GM04504 (cell line): ENCODE measurements around the gene AP3B1.
"Not testable (repeated sequence)": the region's sequence is repeated elsewhere in the genome, so short reads cannot be mapped to it uniquely, and the experiment has no call there.

ENCODE experiments used
- DNase-seq: peaks from one replicate; pipeline ENCODE4 v3.0.0-alpha.2; 2012; ENCODE audit warnings: low read depth

AP3B1 gene

DNA sequence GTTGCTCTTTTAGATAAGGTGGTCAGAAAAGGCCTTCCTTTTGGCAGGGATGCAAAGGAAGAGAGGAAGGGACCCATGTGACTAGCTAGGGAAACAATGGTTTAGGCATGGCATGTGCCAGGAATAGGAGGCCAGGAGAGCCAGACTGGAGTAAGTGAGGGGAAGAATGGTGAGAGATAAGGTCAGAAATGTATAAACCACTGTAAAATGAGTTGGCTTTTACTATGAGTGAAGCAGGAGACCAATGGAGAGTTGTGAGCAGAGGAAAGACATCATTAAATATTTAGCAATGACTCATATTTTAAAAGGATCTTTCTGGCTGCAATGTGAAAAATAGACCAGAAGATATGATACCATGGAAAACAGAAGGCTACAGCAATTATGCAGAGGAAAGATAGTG, 50.9 kb downstream of the AP3B1 start:
- DNase-seq, result peak; percentile 40

- no peak for DNase-seq
Measured at GRCh38 chr5:78243091-78243490, 51.4 kb downstream of the AP3B1 start.

- peak; percentile 35 for DNase-seq
Measured at GRCh38 chr5:78242001-78242400, 52.5 kb downstream of the AP3B1 start.

DNA sequence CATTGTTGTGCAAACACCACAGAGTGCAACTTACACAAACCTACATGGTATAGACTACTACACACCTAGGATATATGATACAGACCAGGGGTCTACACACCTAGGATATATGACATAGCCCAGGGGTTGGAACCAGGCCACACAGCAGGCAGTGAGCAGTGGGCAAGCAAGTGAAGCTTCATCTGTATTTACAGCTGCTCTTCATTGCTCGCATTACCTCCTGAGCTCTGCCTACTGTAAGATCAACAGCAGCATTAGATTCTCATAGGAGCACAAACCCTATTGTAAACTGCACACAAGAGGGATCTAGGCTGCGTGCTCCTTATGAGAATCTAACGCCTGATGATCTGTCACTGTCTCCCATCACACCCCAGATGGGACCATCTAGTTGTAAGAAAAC, 56.6 kb downstream of the AP3B1 start:
- no peak for DNase-seq

- DNase-seq, result no peak
Measured at GRCh38 chr5:78236046-78236445, 58.5 kb downstream of the AP3B1 start.

GRCh38 chr5:78235289-78235688, 59.2 kb downstream of the AP3B1 start:
- DNase-seq, result no peak

GRCh38 chr5:78234804-78235203, 59.7 kb downstream of the AP3B1 start:
- no peak for DNase-seq

- no peak for DNase-seq
Measured at GRCh38 chr5:78232163-78232562, 62.3 kb downstream of the AP3B1 start.

DNA sequence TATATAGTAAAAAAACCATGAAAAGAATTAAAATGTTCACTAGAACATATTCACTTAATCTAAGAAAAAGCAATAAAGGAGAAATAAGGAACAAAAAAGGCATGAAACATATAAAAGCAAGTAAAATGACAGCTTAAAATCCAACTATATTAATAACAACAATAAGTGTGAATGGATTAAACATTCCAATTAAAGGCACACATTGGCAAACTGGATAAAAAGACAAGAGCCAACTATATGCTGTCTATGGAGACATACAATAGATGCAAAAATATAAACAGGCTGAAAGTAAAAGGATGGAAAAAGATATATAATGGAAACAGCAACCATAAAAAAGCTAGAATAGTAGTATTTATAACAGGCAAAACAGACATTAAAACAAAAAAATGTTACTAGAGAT, 70.1 kb downstream of the AP3B1 start:
- DNase-seq, result no peak

- DNase-seq, result peak; percentile 22
Measured at GRCh38 chr5:78221964-78222451, 72.5 kb downstream of the AP3B1 start.

- no peak for DNase-seq
Measured at GRCh38 chr5:78221467-78221866, 73.0 kb downstream of the AP3B1 start.

DNA sequence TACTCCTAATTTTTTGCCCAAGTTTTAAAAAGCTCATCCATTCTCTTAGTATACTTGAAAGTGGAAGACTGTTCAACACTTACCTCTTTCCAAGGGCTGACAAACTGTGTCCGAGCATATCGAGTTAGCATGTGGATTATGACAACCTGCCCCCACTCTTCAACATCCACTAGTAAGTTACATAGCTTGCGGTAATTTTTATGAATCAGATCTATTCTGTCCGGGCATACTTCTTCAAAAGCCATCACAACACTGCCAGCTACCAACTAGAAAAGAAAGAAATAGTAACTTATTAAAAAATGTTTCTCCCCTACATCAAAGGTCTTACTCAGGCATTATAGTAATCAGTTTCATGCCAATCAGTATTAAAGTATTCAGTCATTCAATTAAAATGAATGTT, 78.5 kb downstream of the AP3B1 start:
- no peak for DNase-seq

GRCh38 chr5:78215565-78215964, 78.9 kb downstream of the AP3B1 start:
- DNase-seq, result no peak

DNA sequence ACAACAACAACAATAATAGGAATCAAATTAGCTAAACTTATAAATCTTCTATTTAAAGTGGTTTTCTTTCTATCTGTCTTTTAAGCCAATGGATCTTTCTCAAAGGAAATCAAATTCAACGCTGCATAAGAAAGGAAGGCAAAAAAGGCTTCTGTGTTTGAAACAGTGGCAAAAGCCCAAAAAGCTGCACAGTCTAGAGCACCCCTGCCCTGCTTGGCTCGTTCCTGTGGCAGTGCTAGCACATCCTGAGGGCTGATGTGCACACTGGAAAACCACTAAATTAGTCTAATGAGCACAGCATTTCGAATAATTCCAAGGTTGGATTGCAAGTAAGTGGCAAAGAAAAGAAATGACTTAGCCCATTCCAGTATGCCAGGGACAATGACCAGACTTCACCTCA, 80.7 kb downstream of the AP3B1 start:
- no peak for DNase-seq

GRCh38 chr5:78211052-78211451, 83.4 kb downstream of the AP3B1 start:
- DNase-seq, result no peak

DNA sequence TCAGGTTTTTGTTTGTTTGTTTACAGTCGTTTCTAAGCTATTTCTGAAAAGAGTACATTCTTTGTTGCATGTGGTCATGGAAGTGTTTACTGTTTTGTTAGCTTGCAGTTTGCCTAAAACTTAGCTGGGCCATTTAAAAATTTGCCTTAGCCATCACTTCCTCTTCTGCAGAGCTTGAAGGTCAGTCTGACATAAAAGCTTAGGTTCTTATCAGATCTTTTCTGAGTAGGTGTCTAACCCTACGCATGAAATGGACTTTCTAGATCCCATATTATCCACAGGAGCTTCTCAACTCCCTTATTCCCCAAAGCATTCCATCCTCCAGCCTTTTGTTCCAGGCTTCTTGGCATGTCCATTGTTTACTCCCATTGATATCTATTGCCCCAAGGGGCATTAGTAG, 90.3 kb downstream of the AP3B1 start:
- no peak for DNase-seq

- DNase-seq, result no peak
Measured at GRCh38 chr5:78203815-78204214, 90.7 kb downstream of the AP3B1 start.

DNA sequence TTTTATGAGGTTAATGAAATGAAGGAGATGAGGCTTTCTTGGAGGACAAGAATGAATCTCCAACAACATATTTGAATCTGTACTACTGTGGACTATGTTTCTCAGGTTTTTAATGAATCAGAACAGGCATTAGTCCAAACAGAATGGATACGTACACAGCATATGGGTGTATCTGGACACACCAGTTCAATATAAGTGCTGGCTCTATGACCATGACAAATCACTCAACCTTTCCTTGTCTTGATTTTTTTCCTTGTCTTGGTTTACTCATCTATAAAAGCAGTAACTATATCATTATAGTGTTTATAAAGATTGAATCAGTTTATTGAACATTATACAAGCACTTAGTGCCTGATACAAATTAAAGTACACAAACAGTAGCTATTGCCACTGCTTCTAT, 104.1 kb downstream of the AP3B1 start:
- DNase-seq, result no peak

DNA sequence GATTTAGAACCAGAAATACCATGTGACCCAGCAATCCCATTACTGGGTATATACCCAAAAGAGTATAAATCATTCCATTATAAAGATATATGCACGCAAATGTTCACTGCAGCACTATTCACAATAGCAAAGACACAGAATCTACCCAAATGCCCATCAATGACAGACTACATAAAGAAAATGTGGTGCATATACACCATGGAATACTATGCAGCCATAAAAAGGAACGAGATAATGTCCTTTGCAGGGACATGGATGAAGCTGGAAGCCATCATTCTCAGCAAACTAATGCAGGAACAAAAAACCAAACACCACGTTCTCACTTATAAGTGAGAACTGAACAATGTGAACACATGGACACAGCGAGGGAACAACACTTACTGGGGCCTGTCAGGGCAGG, 105.8 kb downstream of the AP3B1 start:
- DNase-seq, result not testable (repeated sequence)

DNA sequence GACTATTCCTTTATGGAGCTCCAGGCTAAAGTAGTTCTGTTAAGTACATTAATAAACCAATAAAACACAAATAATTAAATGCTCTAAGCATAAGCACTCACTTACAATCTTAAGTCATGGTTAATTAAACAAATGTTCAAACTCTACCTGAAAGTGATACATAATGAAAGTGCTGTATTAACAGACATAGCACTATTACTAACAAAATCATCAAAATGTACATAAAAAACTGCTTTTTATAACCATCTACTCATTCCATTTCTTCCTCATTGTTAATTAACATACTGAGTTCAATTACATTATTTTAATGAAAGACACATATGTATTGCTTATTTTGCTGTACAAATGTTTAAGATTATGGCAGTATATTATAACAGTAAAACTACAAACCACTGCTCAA, 107.3 kb downstream of the AP3B1 start:
- DNase-seq, result no peak

DNA sequence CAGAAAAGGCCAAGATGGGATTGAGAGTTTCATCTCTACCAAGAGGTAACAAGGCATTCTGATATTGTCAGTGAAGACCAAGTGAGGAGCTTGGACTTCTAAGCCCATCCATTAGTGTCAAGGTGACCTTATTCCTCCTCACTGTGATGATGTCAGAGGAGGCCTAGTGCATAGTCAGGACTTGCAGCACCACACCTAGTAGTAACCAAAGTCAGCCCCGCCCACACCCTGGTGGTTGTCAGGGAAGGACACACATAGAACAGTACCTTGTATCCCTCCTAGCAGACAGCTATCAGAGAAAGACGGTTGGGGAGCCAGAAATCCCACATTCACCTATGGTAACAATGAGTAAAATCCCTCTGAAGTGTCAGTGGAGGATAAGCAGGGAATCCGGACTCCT, 111.7 kb downstream of the AP3B1 start:
- DNase-seq, result no peak

GRCh38 chr5:78178356-78178755, 116.1 kb downstream of the AP3B1 start:
- no peak for DNase-seq

- not testable (repeated sequence) for DNase-seq
Measured at GRCh38 chr5:78170335-78170734, 124.2 kb downstream of the AP3B1 start.

- DNase-seq, result peak; percentile 3
Measured at GRCh38 chr5:78162253-78162862, 132.1 kb downstream of the AP3B1 start.

GRCh38 chr5:78157001-78157400, 137.5 kb downstream of the AP3B1 start:
- DNase-seq, result no peak
